HG02840 (cell line): Measurements from ENCODE around the gene GPR15LG.
"Not testable (repeated sequence)": the region's sequence is repeated elsewhere in the genome, so short reads cannot be mapped to it uniquely, and the experiment has no call there.

ENCODE experiments used
- ATAC-seq: cut with Tn5 transposase; IDR thresholded peaks from one replicate; pipeline ENCODE4 v1.9.1; 2021; ENCODE audit warnings: mild to moderate bottlenecking, moderate library complexity, moderate number of reproducible peaks; ENCODE audit not compliant: unreplicated experiment, low FRiP score

GPR15LG gene

DNA sequence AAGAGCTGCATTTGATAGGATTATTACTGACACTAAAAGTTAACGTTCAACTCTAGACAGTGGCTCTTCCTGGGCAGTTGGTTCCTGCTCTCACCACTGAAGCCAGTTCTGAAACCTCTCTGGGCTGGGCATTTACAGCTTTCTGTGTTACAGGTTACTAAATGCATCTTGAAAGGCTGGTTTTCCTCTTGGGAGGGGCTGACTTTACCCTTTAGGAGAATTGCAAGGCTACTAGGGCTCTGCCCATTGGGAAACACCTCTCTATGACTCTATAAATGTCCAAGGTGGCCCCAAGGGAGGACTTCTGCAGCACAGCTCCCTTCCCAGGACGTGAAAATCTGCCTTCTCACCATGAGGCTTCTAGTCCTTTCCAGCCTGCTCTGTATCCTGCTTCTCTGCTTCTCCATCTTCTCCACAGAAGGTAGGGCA lies at the start of gene GPR15LG:
GPR15LG (plus strand) TSS at position 301 of the 429 bp plus-strand sequence; CDS start at position 352, 51 bp downstream.
- peak; percentile 19 for ATAC-seq

DNA sequence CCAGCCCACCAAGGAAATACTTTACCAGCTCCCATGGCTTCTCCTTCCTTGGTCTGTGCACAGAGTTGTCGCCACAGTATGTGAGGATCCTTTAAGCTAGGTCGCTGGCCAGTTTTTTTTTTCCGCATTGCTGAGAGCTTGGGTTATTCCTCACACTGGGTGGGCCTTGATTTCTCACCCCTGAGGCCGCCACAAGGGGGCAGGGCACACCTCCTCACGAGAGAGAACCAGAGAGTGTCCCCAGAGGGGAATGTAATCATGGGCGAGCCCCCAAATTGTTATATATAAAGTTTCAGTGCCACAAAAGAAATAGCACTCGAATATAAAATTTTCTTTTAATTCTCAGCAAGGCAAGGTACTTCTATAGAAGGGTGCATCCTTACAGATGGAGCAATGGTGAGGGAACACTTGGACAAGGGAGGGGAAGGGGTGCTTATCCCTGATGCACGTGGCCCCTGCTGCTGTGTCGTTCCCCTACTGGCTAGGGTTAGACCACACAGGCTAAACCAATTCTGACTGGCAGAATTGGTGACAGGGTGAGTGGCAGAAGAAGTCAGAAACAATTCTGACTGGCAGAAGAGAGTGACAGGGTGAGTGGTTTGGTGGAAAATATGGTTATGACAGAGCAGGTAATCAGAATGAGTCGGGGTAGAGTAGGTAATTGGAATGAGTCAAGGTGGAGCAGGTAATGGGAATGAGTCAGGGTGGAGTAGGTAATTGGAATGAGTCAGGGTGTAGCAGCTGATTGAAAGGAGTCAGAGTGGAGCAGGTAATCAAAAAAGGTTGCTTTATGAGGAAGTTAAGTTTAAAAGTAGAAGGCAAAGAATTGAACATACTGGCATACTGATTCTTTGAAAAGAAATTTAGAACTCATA lies 47.5 kb upstream of the GPR15LG start:
- ATAC-seq = not testable (repeated sequence)

GRCh38 chr10:84126785-84127167 lies 46.8 kb upstream of the GPR15LG start:
- no peak for ATAC-seq

GRCh38 chr10:84135836-84136235 lies 37.8 kb upstream of the GPR15LG start:
- ATAC-seq = no peak

GRCh38 chr10:84137811-84138210 lies 35.8 kb upstream of the GPR15LG start:
- no peak for ATAC-seq

- ATAC-seq = no peak
These were observed 35.0 kb upstream of the GPR15LG start for GRCh38 chr10:84138478-84139125.

DNA sequence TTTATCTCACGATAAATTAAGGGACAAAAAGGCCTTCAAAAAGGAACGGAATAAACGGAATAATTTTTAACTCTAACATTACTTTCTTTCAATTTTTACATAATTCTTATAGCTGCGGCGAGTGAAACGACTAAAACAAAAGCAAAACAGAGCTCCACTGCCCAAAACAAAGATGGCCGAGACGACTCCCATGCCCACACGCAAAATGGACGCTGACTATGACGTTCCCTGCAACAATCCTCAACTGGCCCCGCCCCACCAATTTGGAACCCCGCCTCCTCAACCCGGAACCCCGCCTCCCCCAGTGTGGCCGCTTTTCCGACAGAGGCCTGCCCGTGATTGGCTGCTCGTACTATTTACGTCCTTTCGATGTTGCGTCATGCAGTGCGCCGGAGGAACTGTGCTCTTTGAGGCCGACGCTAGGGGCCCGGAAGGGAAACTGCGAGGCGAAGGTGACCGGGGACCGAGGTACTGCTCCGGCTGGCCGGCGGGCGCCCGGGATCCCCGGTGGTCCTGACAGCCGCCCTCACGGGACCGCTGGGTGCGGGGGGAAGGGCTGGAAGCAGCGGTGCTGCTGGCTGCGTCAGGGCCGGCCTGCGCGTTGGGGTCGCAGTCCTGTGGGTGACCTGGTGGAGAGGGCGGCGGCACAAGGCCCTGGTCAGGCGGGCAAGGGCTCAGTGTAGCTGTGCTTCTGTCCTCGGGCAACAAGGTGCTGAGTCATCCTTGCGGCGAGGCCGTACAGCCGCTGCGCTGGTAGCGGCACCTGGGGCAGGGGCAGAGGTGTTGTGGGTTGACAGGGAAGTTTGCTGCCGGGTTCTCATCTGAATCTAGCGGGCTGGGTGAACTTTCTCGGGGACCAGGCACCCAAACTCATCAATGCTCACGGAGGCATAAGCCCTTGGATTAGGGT lies 34.2 kb upstream of the GPR15LG start, which contains the start of gene GHITM:
GHITM (plus strand) TSS at position 384 of the 910 bp plus-strand sequence. CDS start 1,992 bp downstream, outside the sequence.
- peak; percentile 98 for ATAC-seq

- peak; percentile 1 for ATAC-seq
These were observed 33.6 kb upstream of the GPR15LG start for GRCh38 chr10:84140036-84140379.

- no peak for ATAC-seq
These were observed 26.3 kb upstream of the GPR15LG start for GRCh38 chr10:84147347-84147746.

DNA sequence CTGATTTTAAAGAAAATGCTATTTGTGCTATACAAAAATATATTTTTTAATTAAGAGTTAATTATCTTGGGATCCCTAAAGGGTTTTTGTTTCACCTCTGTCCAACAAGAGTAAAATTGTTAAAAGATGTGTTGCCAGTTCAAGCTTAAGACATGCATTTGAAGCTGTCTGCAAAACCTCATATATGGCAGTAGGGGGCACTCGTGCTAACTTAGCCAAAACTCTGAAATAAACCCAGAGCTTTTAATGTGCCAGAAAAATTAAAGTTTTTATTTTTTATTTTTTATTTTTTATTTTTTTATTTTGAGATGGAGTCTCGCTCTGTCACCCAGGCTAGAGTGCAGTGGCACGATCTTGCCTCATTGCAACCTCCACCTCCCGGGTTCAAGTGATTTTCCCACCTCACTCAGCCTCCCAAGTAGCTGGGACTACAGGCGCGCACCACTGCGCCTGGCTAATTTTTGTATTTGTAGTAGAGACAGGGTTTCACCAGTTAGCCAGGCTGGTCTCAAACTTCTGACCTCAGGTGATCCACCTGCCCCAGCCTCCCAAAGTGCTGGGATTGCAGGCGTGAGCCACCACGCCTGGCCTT lies 25.5 kb upstream of the GPR15LG start:
- ATAC-seq = not testable (repeated sequence)

- ATAC-seq = no peak
These were observed 23.7 kb upstream of the GPR15LG start for GRCh38 chr10:84149854-84150253.

DNA sequence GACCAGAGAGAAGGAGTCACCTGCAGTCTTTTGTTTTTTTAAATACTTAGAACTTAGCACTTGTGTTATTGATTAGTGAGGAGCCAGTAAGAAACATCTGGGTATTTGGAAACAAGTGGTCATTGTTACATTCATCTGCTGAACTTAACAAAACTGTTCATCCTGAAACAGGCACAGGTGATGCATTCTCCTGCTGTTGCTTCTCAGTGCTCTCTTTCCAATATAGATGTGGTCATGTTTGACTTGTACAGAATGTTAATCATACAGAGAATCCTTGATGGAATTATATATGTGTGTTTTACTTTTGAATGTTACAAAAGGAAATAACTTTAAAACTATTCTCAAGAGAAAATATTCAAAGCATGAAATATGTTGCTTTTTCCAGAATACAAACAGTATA lies 20.8 kb upstream of the GPR15LG start:
- no peak for ATAC-seq

DNA sequence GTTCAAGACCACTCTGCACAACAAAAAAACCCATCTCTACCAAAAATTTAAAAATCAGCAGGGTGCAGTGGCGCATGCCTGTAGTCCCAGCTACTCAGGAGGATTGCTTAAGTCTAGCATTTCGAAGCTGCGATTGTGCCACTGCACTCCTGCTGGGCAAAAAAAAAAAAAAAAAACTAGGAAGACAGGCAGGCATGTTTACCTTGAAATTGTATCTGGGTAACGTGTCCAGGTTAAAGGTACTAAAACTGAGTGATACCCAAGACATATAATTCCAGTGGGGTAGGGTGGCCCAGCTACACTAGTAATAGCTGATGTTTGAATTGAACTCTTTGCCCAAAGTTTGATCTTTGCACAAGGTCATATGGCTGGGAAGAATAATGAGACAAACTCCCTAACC lies 18.1 kb upstream of the GPR15LG start:
- no peak for ATAC-seq

DNA sequence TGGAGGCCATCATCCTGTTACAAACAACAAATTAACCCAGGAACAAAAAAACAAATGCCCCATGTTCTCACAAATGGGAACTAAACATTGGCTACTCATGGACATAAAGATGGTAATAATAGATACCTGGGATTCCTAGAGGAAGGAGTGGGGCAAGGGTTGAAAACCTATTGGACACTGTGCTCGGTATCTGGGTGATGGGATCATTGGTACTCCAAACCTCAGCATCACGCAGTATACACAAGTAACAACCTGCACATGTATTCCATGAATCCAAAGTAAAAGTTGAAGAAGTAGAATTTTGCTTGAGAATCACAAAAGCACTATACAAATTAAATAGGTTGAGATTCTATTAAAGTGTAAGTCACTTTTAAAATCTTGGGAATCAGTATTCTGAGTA lies 17.6 kb upstream of the GPR15LG start:
- no peak for ATAC-seq

- no peak for ATAC-seq
These were observed 16.8 kb upstream of the GPR15LG start for GRCh38 chr10:84156768-84157167.

GRCh38 chr10:84158061-84158460 lies 15.5 kb upstream of the GPR15LG start:
- ATAC-seq = no peak

GRCh38 chr10:84158550-84158949 lies 15.1 kb upstream of the GPR15LG start:
- ATAC-seq = no peak

GRCh38 chr10:84159076-84159685 lies 14.4 kb upstream of the GPR15LG start:
- no peak for ATAC-seq

DNA sequence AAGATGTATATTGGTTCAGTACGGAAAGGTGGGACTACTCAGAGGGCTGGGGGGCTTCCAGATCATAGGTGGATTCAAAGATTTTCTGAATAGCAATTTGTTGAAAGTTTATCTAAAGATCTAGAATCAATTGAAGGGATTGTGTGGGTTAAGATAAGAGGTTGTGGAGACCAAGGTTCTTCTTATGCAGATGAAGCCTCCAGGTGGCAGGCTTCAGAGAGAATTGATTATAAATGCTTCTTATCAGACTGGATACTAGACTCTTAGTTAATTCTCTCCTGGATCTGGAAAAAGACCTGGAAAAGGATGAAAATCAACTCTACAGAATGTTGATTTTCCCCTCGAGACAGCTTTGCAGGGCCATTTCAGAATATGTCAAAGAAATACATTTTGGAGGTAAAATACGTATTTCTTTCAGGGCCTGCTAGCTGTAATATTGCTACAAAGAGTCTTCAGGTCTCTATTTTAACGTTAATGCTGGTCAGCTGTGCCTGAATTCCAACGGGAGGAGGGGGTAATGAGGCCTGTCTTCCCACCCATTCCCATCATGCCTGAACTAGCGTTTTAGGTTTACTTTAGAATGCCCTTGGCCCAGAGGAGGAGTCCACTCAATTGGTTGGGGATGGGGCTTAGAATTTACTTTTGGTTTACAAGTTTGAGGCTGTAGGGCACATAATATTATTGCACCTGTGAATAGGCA lies 12.8 kb upstream of the GPR15LG start:
- no peak for ATAC-seq
